Neuronal stem cell (in vitro differentiated cells): ENCODE measurements around the gene CNST.

Source experiments
- DNase-seq: peaks from one replicate; pipeline ENCODE4 v3.0.0-alpha.2; 2013; ENCODE audit warnings: low spot score
- H2AFZ ChIP-seq: one replicate; pipeline ENCODE4 v1.6.1; 2013; ENCODE audit warnings: mild to moderate bottlenecking, low read length, inconsistent platforms
- H2AK5ac ChIP-seq: 2 replicates; pipeline ENCODE4 v1.6.1; 2013; ENCODE audit warnings: low read depth, mild to moderate bottlenecking, inconsistent platforms, low read length, moderate library complexity, mixed read lengths
- H2BK120ac ChIP-seq: 2 replicates; pipeline ENCODE4 v1.6.1; 2013; ENCODE audit warnings: low read depth, mild to moderate bottlenecking, inconsistent platforms, low read length, moderate library complexity, mixed read lengths
- H2BK12ac ChIP-seq: one replicate; pipeline ENCODE4 v1.6.1; 2013; ENCODE audit warnings: low read length, inconsistent platforms
- H2BK15ac ChIP-seq: 2 replicates; pipeline ENCODE4 v1.6.1; 2013; ENCODE audit warnings: mild to moderate bottlenecking, low read length, inconsistent platforms, mixed read lengths
- H2BK5ac ChIP-seq: one replicate; pipeline ENCODE4 v1.6.1; 2013; ENCODE audit warnings: inconsistent platforms, mild to moderate bottlenecking, low read length, moderate library complexity
- H3K14ac ChIP-seq: one replicate; pipeline ENCODE4 v1.6.1; 2013; ENCODE audit warnings: low read length, inconsistent platforms
- H3K18ac ChIP-seq: 2 replicates; pipeline ENCODE4 v1.6.1; 2013; ENCODE audit warnings: low read length, inconsistent platforms
- H3K23ac ChIP-seq: 2 replicates; pipeline ENCODE4 v1.6.1; 2013; ENCODE audit warnings: low read depth, mild to moderate bottlenecking, mixed read lengths, low read length, inconsistent platforms; ENCODE audit not compliant: poor library complexity
- H3K27ac ChIP-seq: replicated peaks from 3 replicates; pipeline ENCODE4 v1.5.1; 2013; ENCODE audit warnings: low read length, inconsistent platforms
- H3K27me3 ChIP-seq, 3 experiments: 2 replicates each; pipeline ENCODE4 v1.6.1; 2013; ENCODE audit warnings: low read length in 3 of 3, mild to moderate bottlenecking in 2 of 3, inconsistent platforms in 1 of 3, low read depth in 1 of 3, mixed read lengths in 1 of 3, moderate library complexity in 1 of 3; ENCODE audit not compliant: control insufficient read depth in 3 of 3, insufficient read depth in 3 of 3
- H3K36me3 ChIP-seq, 2 donors: replicated peaks in 1 of 2; 2 replicates each; pipeline ENCODE4 v1.6.1; 2013; ENCODE audit warnings: low read length in 2 of 2; ENCODE audit not compliant: control insufficient read depth in 2 of 2, insufficient read depth in 2 of 2
- H3K4ac ChIP-seq: 2 replicates; pipeline ENCODE4 v1.6.1; 2013; ENCODE audit warnings: inconsistent platforms, mild to moderate bottlenecking, low read length, moderate library complexity
- H3K4me1 ChIP-seq, 2 donors: 1 replicate in 1 of 2; 2 replicates in 1 of 2; pipeline ENCODE4 v1.6.1; 2013; ENCODE audit warnings: low read length in 2 of 2, low read depth in 1 of 2; ENCODE audit not compliant: control insufficient read depth in 2 of 2, insufficient read depth in 1 of 2
- H3K4me2 ChIP-seq: one replicate; pipeline ENCODE4 v1.6.1; 2013; ENCODE audit warnings: mild to moderate bottlenecking, low read length, inconsistent platforms; ENCODE audit not compliant: insufficient read depth, poor library complexity, severe bottlenecking
- H3K4me3 ChIP-seq, 2 donors: 2 replicates each; pipeline ENCODE4 v1.5.1; 2013; ENCODE audit warnings: low read length in 2 of 2, mild to moderate bottlenecking in 2 of 2, inconsistent platforms in 1 of 2, moderate library complexity in 1 of 2
- H3K79me1 ChIP-seq: one replicate; pipeline ENCODE4 v1.6.1; 2013; ENCODE audit warnings: low read depth, mild to moderate bottlenecking, inconsistent platforms, low read length, moderate library complexity
- H3K9ac ChIP-seq: one replicate; pipeline ENCODE4 v1.6.1; 2013; ENCODE audit warnings: mild to moderate bottlenecking, low read depth, low read length, inconsistent platforms; ENCODE audit not compliant: poor library complexity
- H3K9me3 ChIP-seq, 2 donors: replicated peaks in 1 of 2; 2 replicates each; pipeline versions ENCODE3 to v1.6.1; 2013; ENCODE audit warnings: low read length in 2 of 2, mild to moderate bottlenecking in 2 of 2, inconsistent platforms in 1 of 2, low read depth in 1 of 2, mixed read lengths in 1 of 2, moderate library complexity in 1 of 2; ENCODE audit not compliant: control insufficient read depth in 2 of 2, insufficient read depth in 1 of 2
- H4K8ac ChIP-seq: one replicate; pipeline ENCODE4 v1.6.1; 2013; ENCODE audit warnings: low read depth, mild to moderate bottlenecking, inconsistent platforms, low read length, moderate library complexity
- H4K91ac ChIP-seq: one replicate; pipeline ENCODE4 v1.6.1; 2013; ENCODE audit warnings: low read length, low read depth, mild to moderate bottlenecking, inconsistent platforms; ENCODE audit not compliant: poor library complexity
- WGBS, 2 donors: extraction: QIAGEN DNeasy Blood & Tissue Kit; methylation state at CpG; one replicate each; pipeline ENCODE4 v1.1.7; 2013; ENCODE audit warnings: missing lambda C conversion rate in 2 of 2, mixed read lengths in 1 of 2; ENCODE audit not compliant: insufficient read length in 2 of 2, insufficient replicate concordance in 1 of 2; ENCODE audit errors: extremely low coverage in 2 of 2; 5-methylcytosine and 5-hydroxymethylcytosine counted together

The CNST gene

GRCh38 chr1:246613096-246613758 lies 47.0 kb downstream of the CNST start:
- peaks cover 0 to 4% of the 10 kb centered on the region in 2 donors for H3K4me1 ChIP-seq
- no peaks in the 10 kb centered on the region for H3K9me3 ChIP-seq
- no CpG with 5 or more reads among the region's 6 CpGs for WGBS, 2 donors
- no peak overlapping the region for H2AFZ ChIP-seq
- DNase-seq = no peak
- H2BK120ac ChIP-seq = no peak overlapping the region
- no peak overlapping the region for H2AK5ac ChIP-seq
- no peak overlapping the region for H3K14ac ChIP-seq
- H3K27me3 ChIP-seq = no peaks in the 10 kb centered on the region
- H4K91ac ChIP-seq = no peak overlapping the region
- H3K4ac ChIP-seq = no peak overlapping the region
- H3K23ac ChIP-seq = no peak overlapping the region
- no peak overlapping the region for H3K4me3 ChIP-seq
- no peak overlapping the region for H3K27ac ChIP-seq
- no peak overlapping the region for H3K4me2 ChIP-seq
- no peak overlapping the region for H3K9ac ChIP-seq
- no peak overlapping the region for H2BK5ac ChIP-seq
- H3K36me3 ChIP-seq = no peaks in the 10 kb centered on the region
- H3K79me1 ChIP-seq = no peaks in the 10 kb centered on the region
- H2BK15ac ChIP-seq = no peak overlapping the region
- H2BK12ac ChIP-seq = no peak overlapping the region
- H4K8ac ChIP-seq = no peak overlapping the region
- H3K18ac ChIP-seq = no peak overlapping the region

- Histone ChIP-seq H3K18ac (no peak overlapping the region), H3K36me3 (peaks cover 0 to 7% of the 10 kb centered on the region in 2 donors), H3K9me3 (no peaks in the 10 kb centered on the region), H3K14ac (no peak overlapping the region), H3K23ac (no peak overlapping the region), H3K4me3 (no peak overlapping the region), H2BK5ac (no peak overlapping the region), H3K9ac (no peak overlapping the region), H3K4ac (no peak overlapping the region), H2BK120ac (no peak overlapping the region), H4K91ac (no peak overlapping the region), H2BK15ac (no peak overlapping the region), H2AFZ (no peak overlapping the region), H3K4me2 (no peak overlapping the region), H3K27me3 (no peaks in the 10 kb centered on the region), H3K27ac (no peak overlapping the region), H3K79me1 (no peaks in the 10 kb centered on the region), H2BK12ac (no peak overlapping the region), H3K4me1 (no peaks in the 10 kb centered on the region), H2AK5ac (no peak overlapping the region), H4K8ac (no peak overlapping the region)
- DNase-seq = no peak
Measured at GRCh38 chr1:246617156-246617555, 50.9 kb downstream of the CNST start.

- no peak overlapping the region for H3K23ac ChIP-seq
- no peak overlapping the region for H3K4ac ChIP-seq
- no peaks in the 10 kb centered on the region for H3K9me3 ChIP-seq
- H3K27ac ChIP-seq = no peak overlapping the region
- no peaks in the 10 kb centered on the region for H3K4me1 ChIP-seq
- no peak overlapping the region for H3K14ac ChIP-seq
- WGBS, 2 donors = no CpG with 5 or more reads among the region's 3 CpGs
- no peak overlapping the region for H2BK120ac ChIP-seq
- no peak overlapping the region for H3K4me3 ChIP-seq
- no peak overlapping the region for H4K91ac ChIP-seq
- no peak for DNase-seq
- no peak overlapping the region for H3K9ac ChIP-seq
- H2AFZ ChIP-seq = no peak overlapping the region
- H3K18ac ChIP-seq = no peak overlapping the region
- H3K4me2 ChIP-seq = no peak overlapping the region
- no peak overlapping the region for H2BK15ac ChIP-seq
- H2AK5ac ChIP-seq = no peak overlapping the region
- no peak overlapping the region for H4K8ac ChIP-seq
- no peaks in the 10 kb centered on the region for H3K27me3 ChIP-seq
- H3K79me1 ChIP-seq = no peaks in the 10 kb centered on the region
- no peak overlapping the region for H2BK5ac ChIP-seq
- no peak overlapping the region for H2BK12ac ChIP-seq
- H3K36me3 ChIP-seq = peaks cover 0 to 9% of the 10 kb centered on the region in 2 donors
Measured at GRCh38 chr1:246617768-246618167, 51.5 kb downstream of the CNST start.

- no peaks in the 10 kb centered on the region for H3K4me1 ChIP-seq
- H3K27me3 ChIP-seq = no peaks in the 10 kb centered on the region
- no peak overlapping the region for H2BK120ac ChIP-seq
- no peak overlapping the region for H4K8ac ChIP-seq
- no peak overlapping the region for H2BK5ac ChIP-seq
- no peak overlapping the region for H2BK15ac ChIP-seq
- WGBS, 2 donors = no CpG with 5 or more reads among the region's 4 CpGs
- H3K18ac ChIP-seq = no peak overlapping the region
- no peak overlapping the region for H3K23ac ChIP-seq
- H4K91ac ChIP-seq = no peak overlapping the region
- H3K4ac ChIP-seq = no peak overlapping the region
- no peak overlapping the region for H2AFZ ChIP-seq
- no peak overlapping the region for H2AK5ac ChIP-seq
- no peak overlapping the region for H3K14ac ChIP-seq
- H3K9me3 ChIP-seq = no peaks in the 10 kb centered on the region
- no peaks in the 10 kb centered on the region for H3K79me1 ChIP-seq
- H3K4me2 ChIP-seq = no peak overlapping the region
- H3K4me3 ChIP-seq = no peak overlapping the region
- peaks cover 0 to 9% of the 10 kb centered on the region in 2 donors for H3K36me3 ChIP-seq
- no peak overlapping the region for H3K27ac ChIP-seq
- no peak for DNase-seq
- no peak overlapping the region for H2BK12ac ChIP-seq
- H3K9ac ChIP-seq = no peak overlapping the region
Measured at GRCh38 chr1:246618240-246618808, 52.1 kb downstream of the CNST start.
